C4-2B (cell line): Measurements from ENCODE around the gene SCFD2.

Source experiments
- H3K27ac ChIP-seq: fragments of 450-650 bp; 2 replicates; pipeline ENCODE4 v1.5.1; 2017
- ZFX ChIP-seq: fragments of 450-650 bp; IDR thresholded peaks from 2 replicates; pipeline ENCODE4 v1.6.1; 2017
- TF ChIP-seq, protein P1 (sequence below): fragments of 450-650 bp; conservative IDR thresholded peaks from 2 replicates; pipeline ENCODE4 v1.5.1; 2017; ENCODE audit warnings: mild to moderate bottlenecking

SCFD2 gene

DNA sequence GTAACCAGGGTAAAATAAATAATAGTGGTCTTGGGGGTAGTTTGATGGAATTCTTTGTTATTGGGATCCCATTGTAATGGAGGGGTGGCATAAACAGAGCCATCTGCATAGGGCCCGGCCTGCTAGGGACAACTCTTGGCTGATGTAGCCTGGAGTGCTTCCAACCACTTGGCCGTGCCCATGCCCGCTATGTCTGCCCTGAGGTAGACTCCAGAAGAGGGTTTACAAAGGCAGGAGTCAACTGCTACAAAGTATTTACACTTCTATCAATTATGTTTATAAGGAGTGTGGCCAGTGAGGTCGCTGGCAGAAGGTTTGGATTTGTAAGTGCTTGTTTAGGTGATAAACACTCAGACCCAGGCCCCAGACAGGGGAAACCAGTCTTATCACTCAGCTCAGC lies 495.6 kb downstream of the SCFD2 start:
- no peak overlapping the region for H3K27ac ChIP-seq
- TF ChIP-seq, protein P1, sequence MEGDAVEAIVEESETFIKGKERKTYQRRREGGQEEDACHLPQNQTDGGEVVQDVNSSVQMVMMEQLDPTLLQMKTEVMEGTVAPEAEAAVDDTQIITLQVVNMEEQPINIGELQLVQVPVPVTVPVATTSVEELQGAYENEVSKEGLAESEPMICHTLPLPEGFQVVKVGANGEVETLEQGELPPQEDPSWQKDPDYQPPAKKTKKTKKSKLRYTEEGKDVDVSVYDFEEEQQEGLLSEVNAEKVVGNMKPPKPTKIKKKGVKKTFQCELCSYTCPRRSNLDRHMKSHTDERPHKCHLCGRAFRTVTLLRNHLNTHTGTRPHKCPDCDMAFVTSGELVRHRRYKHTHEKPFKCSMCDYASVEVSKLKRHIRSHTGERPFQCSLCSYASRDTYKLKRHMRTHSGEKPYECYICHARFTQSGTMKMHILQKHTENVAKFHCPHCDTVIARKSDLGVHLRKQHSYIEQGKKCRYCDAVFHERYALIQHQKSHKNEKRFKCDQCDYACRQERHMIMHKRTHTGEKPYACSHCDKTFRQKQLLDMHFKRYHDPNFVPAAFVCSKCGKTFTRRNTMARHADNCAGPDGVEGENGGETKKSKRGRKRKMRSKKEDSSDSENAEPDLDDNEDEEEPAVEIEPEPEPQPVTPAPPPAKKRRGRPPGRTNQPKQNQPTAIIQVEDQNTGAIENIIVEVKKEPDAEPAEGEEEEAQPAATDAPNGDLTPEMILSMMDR: no peak
- TF ChIP-seq ZFX: no peak

DNA sequence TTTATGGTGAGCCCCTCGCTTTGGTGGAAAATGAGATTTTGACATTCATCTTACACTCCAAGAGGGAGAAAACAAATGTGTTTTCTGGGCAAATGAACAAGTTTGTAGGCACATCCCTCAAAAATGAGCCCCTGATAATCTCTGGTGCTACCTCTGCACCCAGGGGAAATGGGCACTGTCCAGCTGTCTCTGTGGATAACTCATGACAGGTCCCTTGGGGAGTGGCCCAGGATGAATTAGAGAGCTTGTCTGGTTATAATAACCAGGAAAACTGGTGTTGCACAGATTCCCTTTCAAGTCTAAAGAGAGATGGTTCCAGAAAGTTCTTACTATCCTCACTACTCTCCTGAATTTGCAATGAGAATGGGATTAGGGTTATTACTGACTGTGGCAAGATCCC lies 496.2 kb downstream of the SCFD2 start:
- TF ChIP-seq, protein P1: no peak
- TF ChIP-seq ZFX: no peak
- no peak overlapping the region for H3K27ac ChIP-seq

DNA sequence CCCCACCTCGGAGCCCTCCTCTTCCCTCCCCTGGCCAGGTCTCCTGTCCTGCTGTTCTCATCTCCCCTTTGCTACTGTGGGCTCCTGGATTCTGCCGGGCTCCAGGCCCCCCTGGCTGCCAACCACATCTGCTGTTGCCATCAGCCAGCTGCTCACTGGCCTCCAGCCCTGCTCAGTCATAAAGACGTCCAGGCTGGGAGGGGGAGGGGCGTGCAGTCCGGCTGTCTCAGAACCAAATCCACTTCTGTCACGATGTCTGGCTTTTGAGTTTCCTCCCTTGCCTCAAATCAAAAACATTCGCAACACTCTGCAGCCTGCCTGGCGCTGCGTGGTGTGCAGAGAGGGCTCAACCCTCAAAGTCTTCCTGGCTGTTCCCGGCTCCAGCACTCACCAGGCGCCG lies 496.7 kb downstream of the SCFD2 start:
- H3K27ac ChIP-seq: no peak overlapping the region

DNA sequence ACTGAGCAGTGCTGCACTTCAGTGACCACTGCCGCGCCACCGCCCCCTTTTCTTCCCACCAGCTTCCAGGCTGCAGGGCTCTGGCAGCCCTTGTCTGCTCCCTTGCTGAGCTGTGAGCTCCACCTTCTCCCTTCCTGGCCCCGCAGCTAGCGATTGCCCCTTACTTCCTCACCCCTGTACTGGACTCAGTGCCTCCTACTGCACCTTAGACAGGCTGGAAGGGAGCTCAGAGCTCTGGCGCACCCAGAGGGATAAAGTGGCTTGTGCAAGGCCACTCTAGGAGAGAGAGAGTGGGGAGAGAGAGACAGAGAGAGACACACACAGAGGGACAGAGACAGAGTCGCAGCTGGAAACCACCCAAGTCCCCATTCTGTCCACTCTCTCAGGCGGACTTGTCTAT lies 497.7 kb downstream of the SCFD2 start:
- no peak overlapping the region for H3K27ac ChIP-seq
- no peak for TF ChIP-seq ZFX
- TF ChIP-seq, protein P1: no peak

More for the DNA sequence above, 496.7 kb downstream of the SCFD2 start:
- TF ChIP-seq, protein P1: no peak
- TF ChIP-seq ZFX: no peak

DNA sequence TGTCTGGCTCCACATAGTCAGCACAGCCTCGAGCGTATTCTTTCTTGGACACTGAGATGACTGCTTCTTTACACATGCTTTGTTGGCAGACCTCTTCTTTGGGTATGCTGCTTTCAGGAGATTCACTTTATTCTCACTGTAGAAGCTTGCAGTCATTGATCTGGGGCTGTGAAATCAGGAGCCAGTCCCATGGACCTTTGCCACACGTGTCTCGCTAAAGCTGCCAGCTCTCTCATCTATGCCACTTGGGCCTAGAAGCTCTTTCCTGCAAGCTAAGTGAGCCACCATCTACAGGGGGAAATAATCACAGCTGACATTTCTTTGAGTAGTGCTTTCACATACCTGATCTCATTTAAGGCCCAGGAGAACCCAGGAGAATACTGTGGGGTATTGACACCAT lies 498.7 kb downstream of the SCFD2 start:
- no peak overlapping the region for H3K27ac ChIP-seq

DNA sequence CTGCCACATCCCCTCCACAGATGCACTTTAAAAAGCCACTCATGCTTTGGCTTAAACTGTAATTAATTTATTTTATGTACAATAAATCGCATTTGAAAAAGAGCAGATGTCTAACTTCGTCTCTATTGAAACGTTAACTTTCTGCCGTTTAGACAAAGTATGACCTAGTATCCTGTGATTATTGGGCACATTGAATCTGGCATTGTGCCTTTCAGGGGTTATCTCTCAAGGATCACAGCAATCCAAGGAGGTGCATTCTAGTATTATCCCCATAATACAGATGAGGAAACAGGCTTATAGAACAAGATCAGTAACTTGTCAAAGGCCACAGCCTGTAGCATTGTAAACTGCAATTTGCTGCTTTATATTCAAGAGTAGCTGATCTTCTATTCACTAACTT lies 499.1 kb downstream of the SCFD2 start:
- H3K27ac ChIP-seq: no peak overlapping the region

More for the DNA sequence above, 498.7 kb downstream of the SCFD2 start:
- TF ChIP-seq, protein P1: no peak

DNA sequence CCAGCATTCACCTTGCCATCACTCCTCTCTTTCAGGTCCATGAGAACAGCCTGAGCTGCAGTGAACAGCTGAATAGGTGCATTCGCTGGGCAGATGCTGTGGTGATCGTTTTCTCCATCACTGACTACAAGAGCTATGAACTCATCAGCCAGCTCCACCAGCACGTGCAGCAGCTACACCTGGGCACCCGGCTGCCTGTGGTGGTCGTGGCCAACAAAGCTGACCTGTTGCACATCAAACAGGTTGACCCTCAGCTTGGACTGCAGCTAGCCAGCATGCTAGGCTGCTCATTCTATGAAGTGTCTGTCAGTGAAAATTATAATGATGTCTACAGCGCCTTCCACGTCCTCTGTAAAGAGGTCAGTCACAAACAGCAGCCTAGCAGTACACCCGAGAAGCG lies 500.6 kb downstream of the SCFD2 start:
- TF ChIP-seq, protein P1: no peak
- H3K27ac ChIP-seq: no peak overlapping the region

More for the DNA sequence above, 499.1 kb downstream of the SCFD2 start:
- TF ChIP-seq, protein P1: no peak
- no peak for TF ChIP-seq ZFX
